ENCODE measurements around the gene KBTBD6. TPM values are rescaled to one million over a fixed set of nuclear protein-coding genes. Genes with fewer than 3 reads are reported as not detected.

The KBTBD6 gene
- total RNA-seq, 1 donor = 9.0 TPM

GRCh38 chr13:41085961-41086585 lies 46.5 kb downstream of the KBTBD6 start:
- H3K4me2 ChIP-seq (ENCODE audit: insufficient read depth, low read length) = no peak overlapping the region
- no peaks in the 10 kb centered on the region for H3K79me2 ChIP-seq (ENCODE audit: insufficient read depth, low read length)
- H3K36me3 ChIP-seq (ENCODE audit: insufficient read depth, low read length) = peaks cover 23% of the 10 kb centered on the region
- peak; percentile 34 for DNase-seq (ENCODE audit: insufficient read length, low spot score, missing footprints)
- H3K27ac ChIP-seq (ENCODE audit: low read depth, low read length) = no peak overlapping the region
- H3K4me3 ChIP-seq (ENCODE audit: insufficient read depth, low read length) = no peak overlapping the region
- H3K9me3 ChIP-seq (ENCODE audit: low read depth, low read length) = no peaks in the 10 kb centered on the region
- H2AFZ ChIP-seq (ENCODE audit: low read length) = no peak overlapping the region
- no peaks in the 10 kb centered on the region for H3K4me1 ChIP-seq (ENCODE audit: insufficient read depth, low read length)
- H3K27me3 ChIP-seq (ENCODE audit: insufficient read depth, low read length) = no peaks in the 10 kb centered on the region
- TF ChIP-seq, protein P1, sequence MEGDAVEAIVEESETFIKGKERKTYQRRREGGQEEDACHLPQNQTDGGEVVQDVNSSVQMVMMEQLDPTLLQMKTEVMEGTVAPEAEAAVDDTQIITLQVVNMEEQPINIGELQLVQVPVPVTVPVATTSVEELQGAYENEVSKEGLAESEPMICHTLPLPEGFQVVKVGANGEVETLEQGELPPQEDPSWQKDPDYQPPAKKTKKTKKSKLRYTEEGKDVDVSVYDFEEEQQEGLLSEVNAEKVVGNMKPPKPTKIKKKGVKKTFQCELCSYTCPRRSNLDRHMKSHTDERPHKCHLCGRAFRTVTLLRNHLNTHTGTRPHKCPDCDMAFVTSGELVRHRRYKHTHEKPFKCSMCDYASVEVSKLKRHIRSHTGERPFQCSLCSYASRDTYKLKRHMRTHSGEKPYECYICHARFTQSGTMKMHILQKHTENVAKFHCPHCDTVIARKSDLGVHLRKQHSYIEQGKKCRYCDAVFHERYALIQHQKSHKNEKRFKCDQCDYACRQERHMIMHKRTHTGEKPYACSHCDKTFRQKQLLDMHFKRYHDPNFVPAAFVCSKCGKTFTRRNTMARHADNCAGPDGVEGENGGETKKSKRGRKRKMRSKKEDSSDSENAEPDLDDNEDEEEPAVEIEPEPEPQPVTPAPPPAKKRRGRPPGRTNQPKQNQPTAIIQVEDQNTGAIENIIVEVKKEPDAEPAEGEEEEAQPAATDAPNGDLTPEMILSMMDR (IDR thresholded peaks at IDR 0.05; ENCODE audit: extremely low read depth, low read depth, low read length) = no peak
- H4K20me1 ChIP-seq (ENCODE audit: insufficient read depth, low read length) = no peaks in the 10 kb centered on the region

- Histone ChIP-seq H3K27me3 (ENCODE audit: insufficient read depth, low read length) (no peaks in the 10 kb centered on the region), H3K4me2 (ENCODE audit: insufficient read depth, low read length) (no peak overlapping the region), H4K20me1 (ENCODE audit: insufficient read depth, low read length) (no peaks in the 10 kb centered on the region), H3K4me1 (ENCODE audit: insufficient read depth, low read length) (no peaks in the 10 kb centered on the region), H3K79me2 (ENCODE audit: insufficient read depth, low read length) (no peaks in the 10 kb centered on the region), H2AFZ (ENCODE audit: low read length) (no peak overlapping the region), H3K36me3 (ENCODE audit: insufficient read depth, low read length) (peaks cover 68% of the 10 kb centered on the region), H3K9me3 (ENCODE audit: low read depth, low read length) (no peaks in the 10 kb centered on the region), H3K4me3 (ENCODE audit: insufficient read depth, low read length) (no peak overlapping the region), H3K27ac (ENCODE audit: low read depth, low read length) (no peak overlapping the region)
- TF ChIP-seq, protein P1 (IDR thresholded peaks at IDR 0.05; ENCODE audit: extremely low read depth, low read depth, low read length) = no peak
- DNase-seq (ENCODE audit: insufficient read length, low spot score, missing footprints) = no peak
Observed at GRCh38 chr13:41079725-41080124, 52.9 kb downstream of the KBTBD6 start.

Small RNA genes lying within 50 kb of the gene (small RNA-seq; reads per million reads assigned to genes)
- gene MIR3168 (not detected), gene RN7SL597P (not detected)

Other genes with a start within 250 kb of the KBTBD6 start
- 60.7 and 63.0 TPM in 2 replicates for gene ELF1, start 113.5 kb downstream of the KBTBD6 start, total RNA-seq
- 6.8 and 8.7 TPM in 2 replicates for gene WBP4, start 71.3 kb downstream of the KBTBD6 start, total RNA-seq
- 5.4 and 5.6 TPM in 2 replicates for gene KBTBD7, start 61.8 kb upstream of the KBTBD6 start, total RNA-seq
- gene MTRF1, start 130.8 kb upstream of the KBTBD6 start, total RNA-seq = 6.9 and 13.0 TPM in 2 replicates
- 8.3 and 10.6 TPM in 2 replicates for gene NAA16, start 178.5 kb upstream of the KBTBD6 start, total RNA-seq

Data from osteoblast (primary cell).